Keratinocyte (primary cell): Measurements from ENCODE around the gene CLRN2. TPM values are rescaled to one million over a fixed set of nuclear protein-coding genes. Genes with fewer than 3 reads are reported as not detected.
A peak's percentile ranks its signal among the peaks of the same experiment; 100 is the strongest.

ENCODE experiments used
- DNase-seq: peaks from one replicate; pipeline ENCODE4 v3.0.0-alpha.2; 2011; ENCODE audit warnings: low read depth, missing footprints, low spot score
- FAIRE-seq: peaks from 2 replicates; lab custom pipeline; 2011; peaks lifted over from hg19 to GRCh38; lab: Jason Lieb, UNC
- H2AFZ ChIP-seq: 2 replicates; pipeline ENCODE4 v1.6.0; 2012; ENCODE audit warnings: low read length, control low read depth, inconsistent platforms; ENCODE audit not compliant: control insufficient read depth
- H3K27ac ChIP-seq: 2 replicates; pipeline ENCODE4 v1.5.1; 2011; ENCODE audit warnings: low read length; ENCODE audit not compliant: control insufficient read depth, insufficient read depth
- H3K27me3 ChIP-seq: 3 replicates; pipeline ENCODE4 v1.6.0; 2011; ENCODE audit warnings: low read length; ENCODE audit not compliant: control insufficient read depth, insufficient read depth; ENCODE audit errors: extremely low read depth
- H3K36me3 ChIP-seq, 2 experiments: 2 replicates in 1 of 2; 3 replicates in 1 of 2; pipeline ENCODE4 v1.5.1; 2011; ENCODE audit warnings: low read length in 2 of 2, mild to moderate bottlenecking in 1 of 2; ENCODE audit not compliant: control insufficient read depth in 2 of 2, insufficient read depth in 2 of 2; ENCODE audit errors: extremely low read depth in 1 of 2
- H3K4me1 ChIP-seq: 3 replicates; pipeline ENCODE4 v1.5.1; 2011; ENCODE audit warnings: low read length; ENCODE audit not compliant: control insufficient read depth, insufficient read depth; ENCODE audit errors: extremely low read depth
- H3K4me2 ChIP-seq: 3 replicates; pipeline ENCODE4 v1.6.0; 2011; ENCODE audit warnings: low read depth, low read length; ENCODE audit not compliant: control insufficient read depth, insufficient read depth; ENCODE audit errors: extremely low read depth
- H3K4me3 ChIP-seq, 3 experiments: fragments of 200-600 bp in 1 of 3; sonication (generic) in 1 of 3; 2 replicates in 2 of 3; 3 replicates in 1 of 3; pipeline ENCODE4 v1.5.1; 2011 to 2016; ENCODE audit warnings: low read length in 3 of 3, mild to moderate bottlenecking in 3 of 3, control low read depth in 2 of 3, inconsistent platforms in 1 of 3, low read depth in 1 of 3, mixed read lengths in 1 of 3, mixed run types in 1 of 3, moderate library complexity in 1 of 3; ENCODE audit not compliant: control insufficient read depth in 2 of 3, insufficient read depth in 2 of 3; ENCODE audit errors: extremely low read depth in 1 of 3
- H3K79me2 ChIP-seq: 2 replicates; pipeline ENCODE4 v1.6.0; 2012; ENCODE audit warnings: low read length; ENCODE audit not compliant: control insufficient read depth, insufficient read depth
- H3K9ac ChIP-seq: 3 replicates; pipeline ENCODE4 v1.6.0; 2011; ENCODE audit warnings: low read length; ENCODE audit not compliant: control insufficient read depth, insufficient read depth; ENCODE audit errors: extremely low read depth
- H3K9me1 ChIP-seq: 3 replicates; pipeline ENCODE4 v1.6.0; 2011; ENCODE audit warnings: low read length; ENCODE audit not compliant: control insufficient read depth, insufficient read depth; ENCODE audit errors: extremely low read depth
- H3K9me3 ChIP-seq: 2 replicates; pipeline ENCODE4 v1.5.1; 2012; ENCODE audit warnings: low read depth, low read length; ENCODE audit not compliant: control insufficient read depth
- H4K20me1 ChIP-seq: 3 replicates; pipeline ENCODE4 v1.6.0; 2011; ENCODE audit warnings: low read length; ENCODE audit not compliant: control insufficient read depth, insufficient read depth; ENCODE audit errors: extremely low read depth
- CTCF ChIP-seq, 3 experiments: IDR thresholded peaks in 1 of 3; conservative IDR thresholded peaks in 1 of 3; optimal IDR thresholded peaks in 1 of 3; 2 replicates in 2 of 3; 3 replicates in 1 of 3; pipeline versions ENCODE3 to v1.5.1; 2011; ENCODE audit warnings: low read length in 3 of 3, mild to moderate bottlenecking in 3 of 3, moderate library complexity in 2 of 3, control low read depth in 1 of 3, inconsistent platforms in 1 of 3; ENCODE audit not compliant: insufficient read depth in 2 of 3; ENCODE audit errors: extremely low read depth in 1 of 3
- EZH2 ChIP-seq: IDR thresholded peaks from one replicate; pipeline ENCODE4 v1.6.1; 2012; ENCODE audit warnings: inconsistent platforms, mild to moderate bottlenecking, low read length, moderate library complexity
- dilution Hi-C: fragments of 300-500 bp; cut with MboI; formaldehyde crosslinking; loops from one replicate; pipeline ENCODE4 v1.7.0; 2020; ENCODE audit warnings: low sequenced_read_pairs; ENCODE audit not compliant: extremely low pct_ligation_motif_present
- polyA minus RNA-seq, 3 experiments: library from RNA; depleted of rRNA, polyadenylated mRNA; stranded (reverse); fragments of >200 nt; gene quantifications; 1 replicate in 1 of 3; 2 replicates in 1 of 3; 3 replicates in 1 of 3; pipeline ENCODE4 v1.2.3, GENCODE V29; 2011
- polyA plus RNA-seq, 5 experiments: library from polyadenylated mRNA; depleted of rRNA in 3 of 5; stranded (reverse) in 3 of 5; stranded (forward) in 1 of 5; unstranded in 1 of 5; fragments of >200 nt; gene quantifications; 1 replicate in 1 of 5; 2 replicates in 3 of 5; 3 replicates in 1 of 5; pipeline versions ENCODE4 v1.2.1 to v1.2.3, GENCODE V29; 2011 to 2012; ENCODE audit warnings: missing spikeins in 2 of 5, low read depth in 1 of 5, low replicate concordance in 1 of 5

CLRN2 gene, protein sequence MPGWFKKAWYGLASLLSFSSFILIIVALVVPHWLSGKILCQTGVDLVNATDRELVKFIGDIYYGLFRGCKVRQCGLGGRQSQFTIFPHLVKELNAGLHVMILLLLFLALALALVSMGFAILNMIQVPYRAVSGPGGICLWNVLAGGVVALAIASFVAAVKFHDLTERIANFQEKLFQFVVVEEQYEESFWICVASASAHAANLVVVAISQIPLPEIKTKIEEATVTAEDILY
- polyA plus RNA-seq (not detected in 3 replicates), polyA minus RNA-seq (not detected in 3 replicates)
- not detected for polyA plus RNA-seq (2011; ENCODE audit: low read depth)
- polyA plus RNA-seq (2011; cell fraction: cytosol; rRNA removed), result not detected in 2 replicates
- polyA plus RNA-seq (2011; cell fraction: nucleus; rRNA removed), result not detected in 2 replicates
- polyA plus RNA-seq (2012; ENCODE audit: low replicate concordance), result not detected in 2 replicates
- polyA minus RNA-seq (2011; cell fraction: cytosol; rRNA and poly(A)+ RNA removed), result not detected
- not detected in 2 replicates for polyA minus RNA-seq (2011; cell fraction: nucleus; rRNA and poly(A)+ RNA removed)

DNA sequence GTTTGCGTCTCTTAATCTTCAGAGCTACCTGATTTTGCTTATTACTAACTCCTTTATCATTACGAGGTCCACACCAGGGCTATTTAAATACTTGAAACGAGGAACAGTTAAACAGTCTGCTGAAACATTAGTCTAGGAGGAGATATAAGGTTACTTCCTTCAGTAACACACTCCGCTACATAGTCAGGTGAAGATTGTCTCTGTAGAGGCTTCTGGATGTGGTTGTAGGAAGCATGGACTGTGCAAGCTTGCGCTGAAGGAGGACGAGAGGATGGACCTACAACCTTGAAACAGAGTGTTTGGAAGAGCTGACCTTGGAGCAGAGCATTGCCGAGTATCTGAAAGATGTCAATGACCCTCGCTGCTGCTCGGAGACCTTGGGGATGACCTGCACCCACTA lies at the start of gene CLRN2:
CLRN2 (plus strand) TSS at position 301 of the 400 bp plus-strand sequence. CDS start 102 bp downstream, outside the sequence.
- FAIRE-seq, result no peak

GRCh38 chr4:17468619-17469221 lies 46.2 kb upstream of the CLRN2 start:
- no peaks in the 10 kb centered on the region for H3K4me1 ChIP-seq
- H4K20me1 ChIP-seq, result no peaks in the 10 kb centered on the region
- no peak overlapping the region for H3K9ac ChIP-seq
- no peak overlapping the region for H3K27ac ChIP-seq
- no peak for DNase-seq
- no peaks in the 10 kb centered on the region for H3K79me2 ChIP-seq
- dilution Hi-C loops, result no loop called here
- no peak overlapping the region for H2AFZ ChIP-seq
- no peaks in the 10 kb centered on the region for H3K9me1 ChIP-seq
- no peaks in the 10 kb centered on the region for H3K27me3 ChIP-seq
- H3K9me3 ChIP-seq, result no peaks in the 10 kb centered on the region
- TF ChIP-seq EZH2 (no peak), CTCF (optimal IDR thresholded peaks at IDR 0.05 in 1 of 3, IDR thresholded peaks at IDR 0.05 in 1 of 3, conservative IDR thresholded peaks at IDR 0.05 in 1 of 3; ENCODE audit: extremely low read depth in 1 of 3, insufficient read depth in 2 of 3, low read length in 3 of 3) (peak in 2 of 3 experiments; percentile 28 to 37)
- no peaks in the 10 kb centered on the region for H3K36me3 ChIP-seq
- H3K4me2 ChIP-seq, result no peak overlapping the region
- FAIRE-seq, result no peak
- no peak overlapping the region for H3K4me3 ChIP-seq

More for the DNA sequence above, at the start of gene CLRN2:
- no peak for TF ChIP-seq CTCF (optimal IDR thresholded peaks at IDR 0.05 in 1 of 3, IDR thresholded peaks at IDR 0.05 in 1 of 3, conservative IDR thresholded peaks at IDR 0.05 in 1 of 3; ENCODE audit: extremely low read depth in 1 of 3, insufficient read depth in 2 of 3, low read length in 3 of 3)
- TF ChIP-seq EZH2, result no peak
- H3K4me3 ChIP-seq, result no peak within 1 kb of the TSS
- H4K20me1 ChIP-seq, result no peaks in the 10 kb centered on the region
- dilution Hi-C loops, result no loop called here
- no peaks in the 10 kb centered on the region for H3K9me3 ChIP-seq
- no peak for DNase-seq
- H3K4me2 ChIP-seq, result no peak within 1 kb of the TSS
- H3K9me1 ChIP-seq, result no peaks in the 10 kb centered on the region
- H3K9ac ChIP-seq, result no peak within 1 kb of the TSS
- no peak within 1 kb of the TSS for H2AFZ ChIP-seq
- peaks cover 21% of the 10 kb centered on the region for H3K4me1 ChIP-seq
- no peak within 1 kb of the TSS for H3K27ac ChIP-seq
- H3K79me2 ChIP-seq, result peaks cover 13% of the 10 kb centered on the region
- no peaks in the 10 kb centered on the region for H3K36me3 ChIP-seq
- H3K27me3 ChIP-seq, result peaks cover 4% of the 10 kb centered on the region
